Measurements from ENCODE around the gene ATP5F1E. TPM values are rescaled to one million over a fixed set of nuclear protein-coding genes. Genes with fewer than 3 reads are reported as not detected.

Gene ATP5F1E
- total and polyA plus RNA-seq, 10 of the 15 experiments (the other 5 are each of a cell fraction or from before 2014, with no cell fraction given): 49.0 to 407 (median 117) TPM

DNA sequence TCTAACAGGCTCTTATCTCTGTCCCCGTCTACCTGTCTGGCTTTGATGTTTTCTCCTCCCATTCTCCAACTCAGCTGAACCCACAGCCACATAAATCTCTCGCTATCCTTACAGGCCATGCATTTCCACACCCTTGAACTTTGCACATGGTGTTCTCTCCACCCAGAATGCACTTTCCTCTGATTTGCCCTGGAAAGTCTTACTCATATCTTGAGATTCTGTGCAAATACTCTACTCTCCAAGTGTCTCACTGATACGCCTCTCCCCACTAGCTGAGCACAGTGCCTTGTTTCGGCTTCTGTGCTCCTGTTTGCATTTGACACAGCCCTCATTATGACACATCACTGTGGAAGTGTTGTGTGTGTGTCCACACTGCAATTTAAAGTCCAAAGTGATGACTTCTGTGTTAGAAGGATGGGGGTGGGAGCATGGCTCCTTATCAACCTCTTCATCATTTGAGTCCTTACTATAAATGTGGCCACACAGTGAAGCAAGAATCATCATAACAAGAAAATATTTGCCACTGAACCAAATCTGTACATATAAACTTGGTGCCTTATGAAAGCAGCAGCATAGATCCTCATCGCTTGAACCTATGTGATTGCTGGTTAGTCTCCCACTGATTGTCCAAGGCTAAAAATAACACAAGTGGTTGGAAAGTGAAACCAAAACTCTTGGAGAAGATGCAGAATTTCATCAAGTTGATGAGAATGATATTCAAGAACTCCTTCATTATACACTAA lies 16.0 kb upstream of the ATP5F1E start:
- Histone ChIP-seq H4K20me1 (ENCODE audit: control insufficient read depth, insufficient read depth) (no peaks in the 10 kb centered on the region), H3K4me1 (ENCODE audit: control insufficient read depth, insufficient read depth, low read length) (peaks cover 12% of the 10 kb centered on the region), H3K27ac (ENCODE audit: control insufficient read depth, insufficient read depth) (no peak overlapping the region), H3K36me3 (ENCODE audit: control insufficient read depth in 2 of 2, insufficient read depth in 2 of 2, low read length in 1 of 2) (no peaks in the 10 kb centered on the region), H3K9me3 (replicated peaks; ENCODE audit: control insufficient read depth, insufficient read depth, low read length) (no peaks in the 10 kb centered on the region), H3K9ac (ENCODE audit: control insufficient read depth, insufficient read depth, low read length) (no peak overlapping the region), H2AFZ (ENCODE audit: control insufficient read depth, low read depth, low read length) (no peak overlapping the region), H3K27me3 (replicated peaks in 1 of 2; ENCODE audit: control insufficient read depth in 2 of 2, insufficient read depth in 2 of 2, low read length in 1 of 2) (peaks cover 0 to 5% of the 10 kb centered on the region in 2 experiments; a peak in 2 of 4 replicates), H3K4me2 (ENCODE audit: control insufficient read depth, insufficient read depth) (no peak overlapping the region), H3K79me2 (ENCODE audit: control insufficient read depth, insufficient read depth, low read length) (peaks cover under 1% of the 10 kb centered on the region; the same call in 1 of the 2 replicates), H3K4me3 (no peak overlapping the region)
- no TSS peak for BruUV-seq (replicated peaks)
- no peak for DNase-seq (ENCODE audit: low read depth, low spot score)
- intact Hi-C loops (cut with micrococcal nuclease; ENCODE audit: unreplicated experiment): no loop called here
- ChIA-PET SMC1A (ENCODE audit: uncharacterized antibody, unreplicated experiment) (no interaction called here), RAD21 (ENCODE audit: unreplicated experiment) (no interaction called here), POLR2A (no interaction called here), CTCF (no interaction called here)
- ATAC-seq: no peak
- TF ChIP-seq, protein P1, sequence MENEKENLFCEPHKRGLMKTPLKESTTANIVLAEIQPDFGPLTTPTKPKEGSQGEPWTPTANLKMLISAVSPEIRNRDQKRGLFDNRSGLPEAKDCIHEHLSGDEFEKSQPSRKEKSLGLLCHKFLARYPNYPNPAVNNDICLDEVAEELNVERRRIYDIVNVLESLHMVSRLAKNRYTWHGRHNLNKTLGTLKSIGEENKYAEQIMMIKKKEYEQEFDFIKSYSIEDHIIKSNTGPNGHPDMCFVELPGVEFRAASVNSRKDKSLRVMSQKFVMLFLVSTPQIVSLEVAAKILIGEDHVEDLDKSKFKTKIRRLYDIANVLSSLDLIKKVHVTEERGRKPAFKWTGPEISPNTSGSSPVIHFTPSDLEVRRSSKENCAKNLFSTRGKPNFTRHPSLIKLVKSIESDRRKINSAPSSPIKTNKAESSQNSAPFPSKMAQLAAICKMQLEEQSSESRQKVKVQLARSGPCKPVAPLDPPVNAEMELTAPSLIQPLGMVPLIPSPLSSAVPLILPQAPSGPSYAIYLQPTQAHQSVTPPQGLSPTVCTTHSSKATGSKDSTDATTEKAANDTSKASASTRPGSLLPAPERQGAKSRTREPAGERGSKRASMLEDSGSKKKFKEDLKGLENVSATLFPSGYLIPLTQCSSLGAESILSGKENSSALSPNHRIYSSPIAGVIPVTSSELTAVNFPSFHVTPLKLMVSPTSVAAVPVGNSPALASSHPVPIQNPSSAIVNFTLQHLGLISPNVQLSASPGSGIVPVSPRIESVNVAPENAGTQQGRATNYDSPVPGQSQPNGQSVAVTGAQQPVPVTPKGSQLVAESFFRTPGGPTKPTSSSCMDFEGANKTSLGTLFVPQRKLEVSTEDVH (IDR thresholded peaks at IDR 0.05; ENCODE audit: low read depth, partially characterized antibody): no peak
- TF ChIP-seq POU2F2 (IDR thresholded peaks at IDR 0.05; ENCODE audit: borderline replicate concordance, low read depth, low read length) (no peak), BHLHE40 (IDR thresholded peaks at IDR 0.05; ENCODE audit: borderline replicate concordance in 1 of 2, low read depth in 2 of 2, low read length in 1 of 2) (no peak), NFXL1 (IDR thresholded peaks at IDR 0.05; ENCODE audit: borderline replicate concordance) (no peak), MTA2 (IDR thresholded peaks at IDR 0.05; ENCODE audit: low read depth) (no peak), MYB (IDR thresholded peaks at IDR 0.05; ENCODE audit: borderline replicate concordance, low read depth, low read length) (no peak), NR2C2 (IDR thresholded peaks at IDR 0.05; ENCODE audit: borderline replicate concordance, control insufficient read depth, insufficient read length, low read depth) (no peak), ZNF622 (IDR thresholded peaks at IDR 0.05) (no peak)
- TF ChIP-seq, protein P2, sequence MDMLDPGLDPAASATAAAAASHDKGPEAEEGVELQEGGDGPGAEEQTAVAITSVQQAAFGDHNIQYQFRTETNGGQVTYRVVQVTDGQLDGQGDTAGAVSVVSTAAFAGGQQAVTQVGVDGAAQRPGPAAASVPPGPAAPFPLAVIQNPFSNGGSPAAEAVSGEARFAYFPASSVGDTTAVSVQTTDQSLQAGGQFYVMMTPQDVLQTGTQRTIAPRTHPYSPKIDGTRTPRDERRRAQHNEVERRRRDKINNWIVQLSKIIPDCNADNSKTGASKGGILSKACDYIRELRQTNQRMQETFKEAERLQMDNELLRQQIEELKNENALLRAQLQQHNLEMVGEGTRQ (IDR thresholded peaks at IDR 0.05; ENCODE audit: borderline replicate concordance, low read depth, low read length): no peak
- TF ChIP-seq, protein P3, sequence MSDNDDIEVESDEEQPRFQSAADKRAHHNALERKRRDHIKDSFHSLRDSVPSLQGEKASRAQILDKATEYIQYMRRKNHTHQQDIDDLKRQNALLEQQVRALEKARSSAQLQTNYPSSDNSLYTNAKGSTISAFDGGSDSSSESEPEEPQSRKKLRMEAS (IDR thresholded peaks at IDR 0.05; ENCODE audit: low read depth, low read length): no peak
- TF ChIP-seq, protein P4, sequence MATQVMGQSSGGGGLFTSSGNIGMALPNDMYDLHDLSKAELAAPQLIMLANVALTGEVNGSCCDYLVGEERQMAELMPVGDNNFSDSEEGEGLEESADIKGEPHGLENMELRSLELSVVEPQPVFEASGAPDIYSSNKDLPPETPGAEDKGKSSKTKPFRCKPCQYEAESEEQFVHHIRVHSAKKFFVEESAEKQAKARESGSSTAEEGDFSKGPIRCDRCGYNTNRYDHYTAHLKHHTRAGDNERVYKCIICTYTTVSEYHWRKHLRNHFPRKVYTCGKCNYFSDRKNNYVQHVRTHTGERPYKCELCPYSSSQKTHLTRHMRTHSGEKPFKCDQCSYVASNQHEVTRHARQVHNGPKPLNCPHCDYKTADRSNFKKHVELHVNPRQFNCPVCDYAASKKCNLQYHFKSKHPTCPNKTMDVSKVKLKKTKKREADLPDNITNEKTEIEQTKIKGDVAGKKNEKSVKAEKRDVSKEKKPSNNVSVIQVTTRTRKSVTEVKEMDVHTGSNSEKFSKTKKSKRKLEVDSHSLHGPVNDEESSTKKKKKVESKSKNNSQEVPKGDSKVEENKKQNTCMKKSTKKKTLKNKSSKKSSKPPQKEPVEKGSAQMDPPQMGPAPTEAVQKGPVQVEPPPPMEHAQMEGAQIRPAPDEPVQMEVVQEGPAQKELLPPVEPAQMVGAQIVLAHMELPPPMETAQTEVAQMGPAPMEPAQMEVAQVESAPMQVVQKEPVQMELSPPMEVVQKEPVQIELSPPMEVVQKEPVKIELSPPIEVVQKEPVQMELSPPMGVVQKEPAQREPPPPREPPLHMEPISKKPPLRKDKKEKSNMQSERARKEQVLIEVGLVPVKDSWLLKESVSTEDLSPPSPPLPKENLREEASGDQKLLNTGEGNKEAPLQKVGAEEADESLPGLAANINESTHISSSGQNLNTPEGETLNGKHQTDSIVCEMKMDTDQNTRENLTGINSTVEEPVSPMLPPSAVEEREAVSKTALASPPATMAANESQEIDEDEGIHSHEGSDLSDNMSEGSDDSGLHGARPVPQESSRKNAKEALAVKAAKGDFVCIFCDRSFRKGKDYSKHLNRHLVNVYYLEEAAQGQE (IDR thresholded peaks at IDR 0.05; ENCODE audit: low read depth, low read length): no peak
- TF ChIP-seq, protein P5, sequence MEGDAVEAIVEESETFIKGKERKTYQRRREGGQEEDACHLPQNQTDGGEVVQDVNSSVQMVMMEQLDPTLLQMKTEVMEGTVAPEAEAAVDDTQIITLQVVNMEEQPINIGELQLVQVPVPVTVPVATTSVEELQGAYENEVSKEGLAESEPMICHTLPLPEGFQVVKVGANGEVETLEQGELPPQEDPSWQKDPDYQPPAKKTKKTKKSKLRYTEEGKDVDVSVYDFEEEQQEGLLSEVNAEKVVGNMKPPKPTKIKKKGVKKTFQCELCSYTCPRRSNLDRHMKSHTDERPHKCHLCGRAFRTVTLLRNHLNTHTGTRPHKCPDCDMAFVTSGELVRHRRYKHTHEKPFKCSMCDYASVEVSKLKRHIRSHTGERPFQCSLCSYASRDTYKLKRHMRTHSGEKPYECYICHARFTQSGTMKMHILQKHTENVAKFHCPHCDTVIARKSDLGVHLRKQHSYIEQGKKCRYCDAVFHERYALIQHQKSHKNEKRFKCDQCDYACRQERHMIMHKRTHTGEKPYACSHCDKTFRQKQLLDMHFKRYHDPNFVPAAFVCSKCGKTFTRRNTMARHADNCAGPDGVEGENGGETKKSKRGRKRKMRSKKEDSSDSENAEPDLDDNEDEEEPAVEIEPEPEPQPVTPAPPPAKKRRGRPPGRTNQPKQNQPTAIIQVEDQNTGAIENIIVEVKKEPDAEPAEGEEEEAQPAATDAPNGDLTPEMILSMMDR (IDR thresholded peaks at IDR 0.05 in 2 of 3, conservative IDR thresholded peaks at IDR 0.05 in 1 of 3; ENCODE audit: control insufficient read depth in 2 of 3, extremely low read depth in 1 of 3, insufficient read depth in 1 of 3, low read depth in 3 of 3, low read length in 3 of 3): no peak
- WGBS (ENCODE audit: insufficient coverage, insufficient replicate concordance, low lambda C conversion rate, missing lambda C conversion rate): 29% methylated on average over 5 of the region's 5 CpGs
- no peak for FAIRE-seq
- in situ Hi-C loops (cut with MboI): loop anchor here (10.0 kb wide), 1 partner anchor 393 kb away; the partner anchor contains the start of gene STX16

All from GM12878 (cell line).